IMR-90 (cell line): ENCODE data around the gene SPPL2B. TPM values are rescaled to one million over a fixed set of nuclear protein-coding genes. Genes with fewer than 3 reads are reported as not detected.

Experiments
- ATAC-seq: fragments of 200-7000 bp; cut with Tn5 transposase; 2 replicates; pipeline ENCODE4 v1.9.1; 2020; ENCODE audit warnings: low read depth, mild to moderate bottlenecking, moderate library complexity
- BruUV-seq: library from RNA; stranded (reverse); fragments of 400-500 nt; replicated peaks from 2 replicates; lab custom pipeline; 2021; lab: Mats Ljungman, UMichigan
- CTCF ChIA-PET: fragments of 300-600 bp; formaldehyde crosslinking; extraction: SDS; loops from one replicate; lab custom pipeline; 2021; ENCODE audit warnings: antibody characterized with exemption; lab: Yijun Ruan, JAX
- POLR2A ChIA-PET: fragments of 300-600 bp; sonication (Branson Sonifier 250); formaldehyde crosslinking; loops from one replicate; lab custom pipeline; 2022; ENCODE audit warnings: antibody characterized with exemption; ENCODE audit not compliant: unreplicated experiment; lab: Charles Lee
- DNase-seq: peaks from one replicate; pipeline ENCODE4 v3.0.0; 2013
- H2AFZ ChIP-seq: replicated peaks from 2 replicates; pipeline ENCODE3; 2013; ENCODE audit warnings: low read length, mild to moderate bottlenecking; ENCODE audit not compliant: poor library complexity
- H2AK5ac ChIP-seq: 2 replicates; pipeline ENCODE4 v1.6.1; 2013; ENCODE audit warnings: low read depth, low read length, inconsistent platforms
- H2AK9ac ChIP-seq: replicated peaks from 2 replicates; pipeline ENCODE3; 2013; ENCODE audit warnings: mild to moderate bottlenecking, low read depth, low read length, moderate library complexity; ENCODE audit not compliant: poor library complexity
- H2BK120ac ChIP-seq: 2 replicates; pipeline ENCODE4 v1.6.1; 2013; ENCODE audit warnings: low read depth, low read length, inconsistent platforms
- H2BK15ac ChIP-seq: 3 replicates; pipeline ENCODE4 v1.6.1; 2013; ENCODE audit warnings: low read depth, low read length, inconsistent platforms
- H2BK20ac ChIP-seq: 2 replicates; pipeline ENCODE4 v1.6.1; 2013; ENCODE audit warnings: low read depth, mild to moderate bottlenecking, inconsistent platforms, low read length, moderate library complexity
- H2BK5ac ChIP-seq: 2 replicates; pipeline ENCODE4 v1.6.1; 2013; ENCODE audit warnings: mild to moderate bottlenecking, low read depth, low read length, inconsistent platforms; ENCODE audit not compliant: poor library complexity, severe bottlenecking
- H3K14ac ChIP-seq: replicated peaks from 2 replicates; pipeline ENCODE4 v1.6.1; 2013; ENCODE audit warnings: low read depth, low read length, inconsistent platforms
- H3K18ac ChIP-seq: 2 replicates; pipeline ENCODE4 v1.6.1; 2013; ENCODE audit warnings: low read depth, low read length, control low read depth
- H3K23ac ChIP-seq: 2 replicates; pipeline ENCODE4 v1.6.1; 2013; ENCODE audit warnings: low read depth, low read length, inconsistent platforms
- H3K27ac ChIP-seq: 2 replicates; pipeline ENCODE4 v1.5.1; 2013; ENCODE audit warnings: mild to moderate bottlenecking, control low read depth, low read length; ENCODE audit not compliant: insufficient read depth
- H3K27me3 ChIP-seq: 2 replicates; pipeline ENCODE4 v1.6.1; 2013; ENCODE audit warnings: low read length; ENCODE audit not compliant: control insufficient read depth, insufficient read depth
- H3K36me3 ChIP-seq: 2 replicates; pipeline ENCODE4 v1.6.1; 2013; ENCODE audit warnings: low read length, mixed read lengths; ENCODE audit not compliant: control insufficient read depth, insufficient read depth
- H3K4ac ChIP-seq: 2 replicates; pipeline ENCODE4 v1.6.1; 2013; ENCODE audit warnings: low read depth, low read length, inconsistent platforms
- H3K4me1 ChIP-seq: 2 replicates; pipeline ENCODE4 v1.6.1; 2013; ENCODE audit warnings: low read length, mixed read lengths; ENCODE audit not compliant: control insufficient read depth, insufficient read depth
- H3K4me2 ChIP-seq: 2 replicates; pipeline ENCODE4 v1.6.1; 2013; ENCODE audit warnings: low read depth, mild to moderate bottlenecking, control low read depth, low read length, moderate library complexity
- H3K4me3 ChIP-seq: 2 replicates; pipeline ENCODE4 v1.5.1; 2013; ENCODE audit warnings: low read depth, mild to moderate bottlenecking, control low read depth, low read length, moderate library complexity; ENCODE audit not compliant: insufficient read depth
- H3K56ac ChIP-seq: 2 replicates; pipeline ENCODE4 v1.6.1; 2013; ENCODE audit warnings: low read length, inconsistent platforms; ENCODE audit not compliant: insufficient read depth; ENCODE audit errors: extremely low read depth
- H3K79me1 ChIP-seq, 2 experiments: 2 replicates each; pipeline ENCODE4 v1.6.1; 2013; ENCODE audit warnings: low read length in 2 of 2, inconsistent platforms in 1 of 2, low read depth in 1 of 2
- H3K9ac ChIP-seq: 2 replicates; pipeline ENCODE4 v1.6.1; 2013; ENCODE audit warnings: low read depth, low read length, control low read depth
- H3K9me1 ChIP-seq: 2 replicates; pipeline ENCODE4 v1.6.1; 2013; ENCODE audit warnings: low read length, inconsistent platforms; ENCODE audit not compliant: insufficient read depth
- H3K9me3 ChIP-seq: 2 replicates; pipeline ENCODE4 v1.6.1; 2013; ENCODE audit warnings: low read length; ENCODE audit not compliant: control insufficient read depth, insufficient read depth
- H4K20me1 ChIP-seq: 2 replicates; pipeline ENCODE4 v1.6.1; 2013; ENCODE audit warnings: low read length, inconsistent platforms; ENCODE audit not compliant: insufficient read depth
- H4K5ac ChIP-seq: 2 replicates; pipeline ENCODE4 v1.6.1; 2013; ENCODE audit warnings: mild to moderate bottlenecking, low read depth, low read length, control low read depth
- H4K8ac ChIP-seq, 2 experiments: 2 replicates each; pipeline ENCODE4 v1.6.1; 2013; ENCODE audit warnings: low read depth in 2 of 2, low read length in 2 of 2, control low read depth in 1 of 2, inconsistent platforms in 1 of 2
- H4K91ac ChIP-seq: 2 replicates; pipeline ENCODE4 v1.6.1; 2013; ENCODE audit warnings: low read depth, low read length, inconsistent platforms; ENCODE audit not compliant: insufficient read depth
- BHLHE40 ChIP-seq: fragments of 150-350 bp; IDR thresholded peaks from 2 replicates; pipeline ENCODE4 v1.6.1; 2016; ENCODE audit warnings: mild to moderate bottlenecking, low read depth, low read length
- CEBPB ChIP-seq: IDR thresholded peaks from 2 replicates; pipeline ENCODE4 v1.6.1; 2012; ENCODE audit warnings: low read depth, low read length, improper control_type of control experiment
- CHD1 ChIP-seq: IDR thresholded peaks from 2 replicates; pipeline ENCODE4 v1.6.1; 2012; ENCODE audit warnings: low read depth, low read length, improper control_type of control experiment
- CTCF ChIP-seq: conservative IDR thresholded peaks from 2 replicates; pipeline ENCODE4 v1.5.1; 2012; ENCODE audit warnings: mild to moderate bottlenecking, low read depth, low read length, improper control_type of control experiment
- ELK1 ChIP-seq: fragments of 150-350 bp; IDR thresholded peaks from 2 replicates; pipeline ENCODE4 v1.6.1; 2016; ENCODE audit warnings: low read depth, mild to moderate bottlenecking, low read length, moderate library complexity, borderline replicate concordance
- FOS ChIP-seq: fragments of 150-350 bp; IDR thresholded peaks from 2 replicates; pipeline ENCODE4 v1.6.1; 2016; ENCODE audit warnings: low read depth, low read length
- MAFK ChIP-seq: IDR thresholded peaks from 2 replicates; pipeline ENCODE4 v1.6.1; 2012; ENCODE audit warnings: low read depth, low read length, improper control_type of control experiment
- MAZ ChIP-seq: IDR thresholded peaks from 2 replicates; pipeline ENCODE4 v1.6.1; 2012; ENCODE audit warnings: low read depth, mild to moderate bottlenecking, low read length, improper control_type of control experiment, moderate library complexity, borderline replicate concordance
- MXI1 ChIP-seq: IDR thresholded peaks from 2 replicates; pipeline ENCODE4 v1.6.1; 2012; ENCODE audit warnings: low read depth, mild to moderate bottlenecking, low read length, moderate library complexity, borderline replicate concordance
- NFE2L2 ChIP-seq: fragments of 150-350 bp; IDR thresholded peaks from 2 replicates; pipeline ENCODE4 v1.6.1; 2016; ENCODE audit warnings: low read depth, mild to moderate bottlenecking, low read length
- POLR2A ChIP-seq: IDR thresholded peaks from 2 replicates; pipeline ENCODE4 v1.6.1; 2012; ENCODE audit warnings: mild to moderate bottlenecking, low read depth, low read length
- RAD21 ChIP-seq: IDR thresholded peaks from 2 replicates; pipeline ENCODE4 v1.6.1; 2012; ENCODE audit warnings: low read length, improper control_type of control experiment
- RCOR1 ChIP-seq: IDR thresholded peaks from 2 replicates; pipeline ENCODE4 v1.6.1; 2012; ENCODE audit warnings: mild to moderate bottlenecking, low read length, improper control_type of control experiment; ENCODE audit not compliant: insufficient replicate concordance
- RFX5 ChIP-seq: IDR thresholded peaks from 2 replicates; pipeline ENCODE4 v1.8.0; 2012; ENCODE audit warnings: low read depth, mild to moderate bottlenecking, low read length, moderate library complexity
- SMC3 ChIP-seq: fragments of 150-350 bp; IDR thresholded peaks from 2 replicates; pipeline ENCODE4 v1.6.1; 2016; ENCODE audit warnings: low read depth, mild to moderate bottlenecking, antibody characterized with exemption, low read length, moderate library complexity
- USF2 ChIP-seq: fragments of 150-350 bp; IDR thresholded peaks from 2 replicates; pipeline ENCODE4 v1.6.1; 2017; ENCODE audit warnings: mild to moderate bottlenecking, antibody characterized with exemption, low read length, low read depth
- WGBS, 2 experiments: methylation state at CpG; one replicate each; pipeline versions ENCODE4 v1.1.5 to v1.1.7; 2013; ENCODE audit warnings: missing lambda C conversion rate in 2 of 2; ENCODE audit not compliant: insufficient read length in 1 of 2; ENCODE audit errors: extremely low coverage in 2 of 2; 5-methylcytosine and 5-hydroxymethylcytosine counted together
- dilution Hi-C: fragments of 300-500 bp; cut with HindIII; formaldehyde crosslinking; loops from one replicate; pipeline ENCODE4 v1.14.3; 2018; ENCODE audit warnings: low sequenced_read_pairs; ENCODE audit not compliant: unreplicated experiment
- in situ Hi-C: fragments of 300-500 bp; cut with MboI; formaldehyde crosslinking; loops from 3 replicates; pipeline ENCODE4 v1.14.3; 2019; ENCODE audit warnings: low sequenced_read_pairs, inconsistent platforms, mixed read lengths
- intact Hi-C: fragments of 100-400 bp; cut with micrococcal nuclease; formaldehyde crosslinking; loops from 2 replicates; pipeline ENCODE4 v1.10.0; 2022
- polyA plus RNA-seq, 3 experiments: library from polyadenylated mRNA; depleted of rRNA; stranded (reverse); fragments of >200 nt; gene quantifications; 2 replicates each; pipeline ENCODE4 v1.2.3, GENCODE V29; 2012; ENCODE audit warnings: low replicate concordance in 1 of 3
- total RNA-seq: library from RNA; depleted of rRNA; stranded (reverse); fragments of >200 nt; gene quantifications from 2 replicates; pipeline ENCODE4 v1.2.3, GENCODE V29; 2012

The SPPL2B gene
- total and polyA plus RNA-seq, 2 of the 4 experiments (the other 2 are of a cell fraction): 3.4 to 45.7 TPM

- no TSS peak for BruUV-seq
These were observed 36.9 kb downstream of the SPPL2B start for GRCh38 chr19:2365201-2365970.

More at GRCh38 chr19:2365201-2365970, 36.9 kb downstream of the SPPL2B start:
- Histone ChIP-seq H3K23ac (no peak overlapping the region), H4K8ac (no peak overlapping the region), H4K5ac (no peak overlapping the region), H2BK120ac (no peak overlapping the region), H3K4me2 (no peak overlapping the region), H2BK15ac (no peak overlapping the region), H3K9ac (no peak overlapping the region), H2AFZ (no peak overlapping the region), H3K27me3 (peaks cover 23% of the 10 kb centered on the region), H3K4ac (no peak overlapping the region), H2BK20ac (no peak overlapping the region), H3K36me3 (no peaks in the 10 kb centered on the region), H2BK5ac (no peak overlapping the region), H3K4me1 (no peaks in the 10 kb centered on the region), H2AK9ac (no peak overlapping the region), H3K14ac (no peak overlapping the region), H4K20me1 (no peaks in the 10 kb centered on the region), H3K79me1 (no peaks in the 10 kb centered on the region), H3K18ac (no peak overlapping the region), H2AK5ac (no peak overlapping the region), H3K4me3 (no peak overlapping the region), H4K91ac (no peak overlapping the region), H3K27ac (no peak overlapping the region), H3K56ac (no peak overlapping the region), H3K9me1 (0 out of 2 replicates have a peak, but pooled peaks cover 2% of the 10 kb centered on the region), H3K9me3 (peaks cover 4% of the 10 kb centered on the region)
- WGBS, 2 experiments: 27% methylated on average over 2 of the region's 10 CpGs; no CpG with 5 or more reads in 1 of the 2 experiments
- TF ChIP-seq BHLHE40 (no peak), RAD21 (no peak), FOS (no peak), USF2 (no peak), MAZ (no peak), MAFK (no peak), RCOR1 (no peak), ELK1 (no peak), CEBPB (no peak), MXI1 (no peak), SMC3 (no peak), NFE2L2 (no peak), CTCF (no peak), POLR2A (no peak), RFX5 (no peak), CHD1 (no peak)
- ChIA-PET CTCF (no interaction called here), POLR2A (no interaction called here)
- in situ Hi-C loops: no loop called here
- DNase-seq (no peak), ATAC-seq (no peak)
- dilution Hi-C loops: no loop called here
- intact Hi-C loops: no loop called here
